Hepatocyte (in vitro differentiated cells): Measurements from ENCODE around the gene CCIN. TPM values are rescaled to one million over a fixed set of nuclear protein-coding genes. Genes with fewer than 3 reads are reported as not detected.

ENCODE experiments used
- DNase-seq: peaks from one replicate; pipeline ENCODE4 v3.0.0-alpha.2; 2016; ENCODE audit warnings: low spot score
- H2AFZ ChIP-seq: fragments of 200-600 bp; sonication (generic); 2 replicates; pipeline ENCODE4 v1.6.0; 2016; ENCODE audit warnings: antibody characterized with exemption, mild to moderate bottlenecking
- H3K27ac ChIP-seq: fragments of 200-600 bp; sonication (generic); 2 replicates; pipeline ENCODE4 v1.5.1; 2016; ENCODE audit warnings: mild to moderate bottlenecking
- H3K27me3 ChIP-seq: fragments of 200-600 bp; sonication (generic); 2 replicates; pipeline ENCODE4 v1.6.1; 2016
- H3K36me3 ChIP-seq: fragments of 200-600 bp; sonication (generic); replicated peaks from 2 replicates; pipeline ENCODE4 v1.5.1; 2016; ENCODE audit warnings: low read depth; ENCODE audit not compliant: insufficient read depth
- H3K4me1 ChIP-seq: fragments of 200-600 bp; sonication (generic); 2 replicates; pipeline ENCODE4 v1.5.1; 2016; ENCODE audit warnings: mild to moderate bottlenecking, moderate library complexity; ENCODE audit not compliant: insufficient read depth
- H3K4me2 ChIP-seq: fragments of 200-600 bp; sonication (generic); 2 replicates; pipeline ENCODE4 v1.6.0; 2016
- H3K4me3 ChIP-seq: fragments of 200-600 bp; sonication (generic); 2 replicates; pipeline ENCODE4 v1.5.1; 2016; ENCODE audit warnings: mild to moderate bottlenecking
- H3K79me2 ChIP-seq: fragments of 200-600 bp; sonication (generic); 2 replicates; pipeline ENCODE4 v1.6.0; 2017; ENCODE audit warnings: mild to moderate bottlenecking
- H3K9me2 ChIP-seq: fragments of 200-600 bp; sonication (generic); replicated peaks from 2 replicates; pipeline ENCODE4 v1.6.0; 2017; ENCODE audit warnings: mild to moderate bottlenecking; ENCODE audit not compliant: insufficient read depth
- H3K9me3 ChIP-seq: fragments of 200-600 bp; sonication (generic); 2 replicates; pipeline ENCODE4 v1.5.1; 2016; ENCODE audit warnings: low read depth, mild to moderate bottlenecking
- H4K20me1 ChIP-seq: fragments of 200-600 bp; sonication (generic); 2 replicates; pipeline ENCODE4 v1.6.0; 2016; ENCODE audit warnings: mild to moderate bottlenecking; ENCODE audit not compliant: insufficient read depth, poor library complexity, severe bottlenecking
- EZH2 ChIP-seq: fragments of 200-600 bp; sonication (generic); IDR thresholded peaks from 2 replicates; pipeline ENCODE4 v1.6.1; 2016; ENCODE audit warnings: antibody characterized with exemption, mild to moderate bottlenecking, borderline replicate concordance
- EZH2phosphoT487 ChIP-seq: fragments of 200-600 bp; sonication (generic); IDR thresholded peaks from one replicate; pipeline ENCODE4 v1.6.1; 2018; ENCODE audit warnings: antibody characterized with exemption, mild to moderate bottlenecking, low read depth, moderate library complexity; ENCODE audit not compliant: unreplicated experiment, severe bottlenecking
- WGBS: methylation state at CpG from one replicate; pipeline ENCODE4 v1.1.6; 2016; ENCODE audit warnings: low lambda C conversion rate; ENCODE audit errors: missing lambda C conversion rate; 5-methylcytosine and 5-hydroxymethylcytosine counted together
- polyA plus RNA-seq: library from polyadenylated mRNA; unstranded; fragments of >200 nt; fragmentation: Nextera tagmentation; extraction: Ambion mirVana; gene quantifications from 2 replicates; pipeline ENCODE4 v1.2.1, GENCODE V29; 2016
- total RNA-seq: library from RNA; depleted of rRNA; stranded (reverse); fragments of >200 nt; gene quantifications from 2 replicates; pipeline ENCODE4 v1.2.3, GENCODE V29; 2014
- TF ChIP-seq, protein P1 (sequence below): fragments of 200-600 bp; sonication (generic); IDR thresholded peaks from 2 replicates; pipeline ENCODE4 v1.5.1; 2016; ENCODE audit warnings: antibody characterized with exemption, mild to moderate bottlenecking; ENCODE audit not compliant: poor library complexity

The CCIN gene
- total and polyA plus RNA-seq, 2 experiments from 2014 or later: not detected

- peak overlapping the region; percentile 26 for H3K4me2 ChIP-seq
- no peaks in the 10 kb centered on the region for H3K27me3 ChIP-seq
- no peaks in the 10 kb centered on the region for H3K9me2 ChIP-seq
- TF ChIP-seq, protein P1, sequence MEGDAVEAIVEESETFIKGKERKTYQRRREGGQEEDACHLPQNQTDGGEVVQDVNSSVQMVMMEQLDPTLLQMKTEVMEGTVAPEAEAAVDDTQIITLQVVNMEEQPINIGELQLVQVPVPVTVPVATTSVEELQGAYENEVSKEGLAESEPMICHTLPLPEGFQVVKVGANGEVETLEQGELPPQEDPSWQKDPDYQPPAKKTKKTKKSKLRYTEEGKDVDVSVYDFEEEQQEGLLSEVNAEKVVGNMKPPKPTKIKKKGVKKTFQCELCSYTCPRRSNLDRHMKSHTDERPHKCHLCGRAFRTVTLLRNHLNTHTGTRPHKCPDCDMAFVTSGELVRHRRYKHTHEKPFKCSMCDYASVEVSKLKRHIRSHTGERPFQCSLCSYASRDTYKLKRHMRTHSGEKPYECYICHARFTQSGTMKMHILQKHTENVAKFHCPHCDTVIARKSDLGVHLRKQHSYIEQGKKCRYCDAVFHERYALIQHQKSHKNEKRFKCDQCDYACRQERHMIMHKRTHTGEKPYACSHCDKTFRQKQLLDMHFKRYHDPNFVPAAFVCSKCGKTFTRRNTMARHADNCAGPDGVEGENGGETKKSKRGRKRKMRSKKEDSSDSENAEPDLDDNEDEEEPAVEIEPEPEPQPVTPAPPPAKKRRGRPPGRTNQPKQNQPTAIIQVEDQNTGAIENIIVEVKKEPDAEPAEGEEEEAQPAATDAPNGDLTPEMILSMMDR: no peak
- no peak for TF ChIP-seq EZH2
- TF ChIP-seq EZH2phosphoT487: no peak
- peaks cover 20% of the 10 kb centered on the region for H3K4me1 ChIP-seq
- WGBS: 75% methylated on average over 4 of the region's 4 CpGs
- no peak for DNase-seq
- peak overlapping the region; percentile 94 for H3K27ac ChIP-seq
- H3K4me3 ChIP-seq: no peak overlapping the region
- no peaks in the 10 kb centered on the region for H3K36me3 ChIP-seq
- peak overlapping the region; percentile 43 for H2AFZ ChIP-seq
- no peaks in the 10 kb centered on the region for H3K79me2 ChIP-seq
- no peaks in the 10 kb centered on the region for H4K20me1 ChIP-seq
- no peaks in the 10 kb centered on the region for H3K9me3 ChIP-seq
These were observed 5.4 kb upstream of the CCIN start for GRCh38 chr9:36163786-36164170.

GRCh38 chr9:36164372-36164771 lies 4.8 kb upstream of the CCIN start:
- WGBS: 87% methylated on average over 6 of the region's 6 CpGs
- Histone ChIP-seq H2AFZ (no peak overlapping the region), H3K4me1 (peaks cover 20% of the 10 kb centered on the region), H3K27me3 (no peaks in the 10 kb centered on the region), H4K20me1 (no peaks in the 10 kb centered on the region), H3K4me3 (no peak overlapping the region), H3K36me3 (no peaks in the 10 kb centered on the region), H3K9me3 (no peaks in the 10 kb centered on the region), H3K27ac (no peak overlapping the region), H3K4me2 (no peak overlapping the region), H3K79me2 (no peaks in the 10 kb centered on the region), H3K9me2 (no peaks in the 10 kb centered on the region)
- TF ChIP-seq EZH2phosphoT487: no peak
- TF ChIP-seq EZH2: no peak
- TF ChIP-seq, protein P1: no peak
- no peak for DNase-seq

DNA sequence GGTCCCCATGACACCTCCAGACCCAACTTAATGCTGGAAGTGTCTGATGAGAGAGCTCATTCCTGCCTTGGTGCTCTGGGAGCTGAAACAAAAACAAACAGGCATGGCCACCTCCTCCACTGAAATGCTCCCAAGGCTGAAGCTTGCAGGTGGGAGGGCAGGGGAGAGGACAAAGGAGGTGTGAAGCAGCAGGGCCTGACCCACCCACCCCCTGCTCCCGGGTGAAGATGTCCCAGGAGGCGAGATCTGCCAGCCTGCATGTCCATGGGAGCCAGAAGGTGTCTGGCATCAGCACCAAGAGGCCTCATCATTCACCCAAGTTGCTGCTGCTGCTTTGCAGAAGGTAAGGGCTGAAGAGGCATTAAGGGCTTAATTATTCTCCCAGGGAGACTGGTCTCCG lies 4.2 kb upstream of the CCIN start:
- H3K4me3 ChIP-seq: no peak overlapping the region
- no peaks in the 10 kb centered on the region for H3K9me3 ChIP-seq
- H3K79me2 ChIP-seq: no peaks in the 10 kb centered on the region
- H3K27me3 ChIP-seq: no peaks in the 10 kb centered on the region
- 48% methylated on average over 3 of the region's 3 CpGs for WGBS
- no peak overlapping the region for H3K27ac ChIP-seq
- H3K4me1 ChIP-seq: peaks cover 20% of the 10 kb centered on the region
- H4K20me1 ChIP-seq: no peaks in the 10 kb centered on the region
- no peak for DNase-seq
- H3K36me3 ChIP-seq: no peaks in the 10 kb centered on the region
- no peaks in the 10 kb centered on the region for H3K9me2 ChIP-seq
- H2AFZ ChIP-seq: no peak overlapping the region
- no peak overlapping the region for H3K4me2 ChIP-seq
- no peak for TF ChIP-seq EZH2phosphoT487
- no peak for TF ChIP-seq EZH2
- TF ChIP-seq, protein P1: no peak

DNA sequence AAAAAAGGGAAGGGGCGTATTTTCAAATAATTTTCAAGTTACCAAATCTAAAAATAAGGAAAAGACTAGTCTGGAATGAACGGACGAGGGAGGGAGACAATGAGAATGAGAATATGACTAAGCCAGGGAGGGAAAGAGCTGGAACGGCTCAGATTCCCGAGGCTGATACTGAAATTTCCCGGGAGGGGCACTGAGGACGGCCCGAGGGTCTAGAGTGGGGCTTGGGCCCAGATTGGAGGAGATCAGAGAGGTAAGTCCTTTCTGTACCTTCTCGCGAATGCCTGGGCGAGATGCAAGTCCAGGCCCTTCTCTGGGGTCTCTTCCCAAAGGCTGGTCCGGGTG lies 3.4 kb upstream of the CCIN start:
- WGBS: 67% methylated on average over 10 of the region's 12 CpGs
- DNase-seq: no peak
- H3K4me3 ChIP-seq: no peak overlapping the region
- H3K9me3 ChIP-seq: no peaks in the 10 kb centered on the region
- no peak overlapping the region for H3K27ac ChIP-seq
- H2AFZ ChIP-seq: peak overlapping the region; percentile 86
- no peaks in the 10 kb centered on the region for H3K27me3 ChIP-seq
- H3K79me2 ChIP-seq: no peaks in the 10 kb centered on the region
- no peaks in the 10 kb centered on the region for H3K36me3 ChIP-seq
- peak overlapping the region; percentile 92 for H3K4me2 ChIP-seq
- H3K9me2 ChIP-seq: no peaks in the 10 kb centered on the region
- TF ChIP-seq, protein P1: no peak
- TF ChIP-seq EZH2 (no peak), EZH2phosphoT487 (no peak)
- no peaks in the 10 kb centered on the region for H4K20me1 ChIP-seq
- peaks cover 20% of the 10 kb centered on the region for H3K4me1 ChIP-seq
